Spleen (tissue), 11 donors: Measurements from ENCODE around the gene ANKRD60. TPM values are rescaled to one million over a fixed set of nuclear protein-coding genes. Genes with fewer than 3 reads are reported as not detected.

Source experiments
- DNase-seq: peaks from one replicate; pipeline ENCODE4 v3.0.0-alpha.2; 2020
- H3K27ac ChIP-seq, 8 donors: fragments of 200-600 bp; sonication (generic) in 7 of 8; 1 replicate in 4 of 8; 2 replicates in 4 of 8; pipeline versions ENCODE4 v1.5.0 to v1.8.0; 2016 to 2021; ENCODE audit warnings: inconsistent platforms in 4 of 8, mild to moderate bottlenecking in 4 of 8, moderate library complexity in 1 of 8
- H3K27me3 ChIP-seq, 7 donors: fragments of 200-600 bp; sonication (generic) in 6 of 7; replicated peaks in 1 of 7; 1 replicate in 4 of 7; 2 replicates in 3 of 7; pipeline versions ENCODE4 v1.5.0 to v1.8.0; 2016 to 2021; ENCODE audit warnings: inconsistent platforms in 3 of 7, mild to moderate bottlenecking in 1 of 7
- H3K36me3 ChIP-seq, 6 donors: fragments of 200-600 bp; sonication (generic) in 5 of 6; 1 replicate in 4 of 6; 2 replicates in 2 of 6; pipeline versions ENCODE4 v1.5.0 to v1.8.0; 2016 to 2021; ENCODE audit warnings: inconsistent platforms in 2 of 6
- H3K4me1 ChIP-seq, 6 donors: fragments of 200-600 bp; sonication (generic) in 5 of 6; 1 replicate in 3 of 6; 2 replicates in 3 of 6; pipeline versions ENCODE4 v1.5.0 to v1.8.0; 2016 to 2021; ENCODE audit warnings: inconsistent platforms in 3 of 6
- H3K4me3 ChIP-seq, 8 donors: fragments of 200-600 bp; sonication (generic) in 7 of 8; 1 replicate in 4 of 8; 2 replicates in 4 of 8; pipeline versions ENCODE4 v1.5.0 to v1.8.0; 2016 to 2021; ENCODE audit warnings: inconsistent platforms in 4 of 8, mild to moderate bottlenecking in 4 of 8, moderate library complexity in 2 of 8
- H3K9me3 ChIP-seq, 8 donors: fragments of 200-600 bp; sonication (generic) in 7 of 8; 1 replicate in 4 of 8; 2 replicates in 4 of 8; pipeline versions ENCODE4 v1.5.0 to v1.8.0; 2016 to 2021; ENCODE audit warnings: inconsistent platforms in 4 of 8
- POLR2A ChIP-seq, 3 donors: fragments of 450-650 bp; IDR thresholded peaks; one replicate each; pipeline ENCODE4 v1.5.1; 2017; ENCODE audit warnings: antibody characterized with exemption in 3 of 3, mild to moderate bottlenecking in 1 of 3
- POLR2AphosphoS5 ChIP-seq, 3 donors: sonication (generic); formaldehyde crosslinking; IDR thresholded peaks; one replicate each; pipeline ENCODE4 v1.5.1; 2017; ENCODE audit warnings: antibody characterized with exemption in 3 of 3
- WGBS, 5 donors: extraction: QIAGEN DNeasy Blood & Tissue Kit in 3 of 5; methylation state at CpG; one replicate each; pipeline versions ENCODE4 v1.1.5 to v1.1.7; 2013 to 2018; 5-methylcytosine and 5-hydroxymethylcytosine counted together
- intact Hi-C: fragments of 100-400 bp; cut with DNase I; formaldehyde crosslinking; loops from one replicate; pipeline ENCODE4 v1.15.0; 2023; ENCODE audit warnings: low total_unique reads
- polyA plus RNA-seq, 3 donors: library from polyadenylated mRNA; stranded (reverse); fragments of 200-250 nt; gene quantifications; one replicate each; pipeline ENCODE4 v1.2.1, GENCODE V29; 2013
- total RNA-seq, 7 donors: library from RNA; depleted of rRNA in 3 of 7; stranded (reverse); fragments of >200 nt in 3 of 7; fragmentation: NEBNext Ultra II Directional in 4 of 7; extraction: Animal tissue kit (Norgen Biotek cat#: 25700) in 4 of 7; gene quantifications; one replicate each; pipeline versions ENCODE4 v1.1.0 to v1.2.1, GENCODE V29; 2016 to 2021
- TF ChIP-seq, protein P1 (sequence below), 11 experiments: fragments of 200-600 bp in 7 of 11; fragments of 450-650 bp in 4 of 11; sonication (generic) in 4 of 11; IDR thresholded peaks in 8 of 11; conservative IDR thresholded peaks in 3 of 11; 1 replicate in 7 of 11; 2 replicates in 4 of 11; pipeline versions ENCODE4 v1.4.0 to v1.8.0; 2016 to 2021; ENCODE audit warnings: antibody characterized with exemption in 11 of 11, inconsistent platforms in 4 of 11, mild to moderate bottlenecking in 1 of 11
- donor health status: healthy with polysubstance abuse.
- donor health status: DM: no; HTN: no; CAD: no; lungs with moderate emphysema.
- donor health status: DM: no; HTN: no; CAD: no.
- donor health status: Bipolar disorder and iron deficiency.
- donor health status: healthy.
- donor health status: DM: no; HTN: no; CAD: no.
- donor health status: DM: yes; HTN: yes; CAD: no.

ANKRD60 gene
- total and polyA plus RNA-seq, 10 donors: not detected

DNA sequence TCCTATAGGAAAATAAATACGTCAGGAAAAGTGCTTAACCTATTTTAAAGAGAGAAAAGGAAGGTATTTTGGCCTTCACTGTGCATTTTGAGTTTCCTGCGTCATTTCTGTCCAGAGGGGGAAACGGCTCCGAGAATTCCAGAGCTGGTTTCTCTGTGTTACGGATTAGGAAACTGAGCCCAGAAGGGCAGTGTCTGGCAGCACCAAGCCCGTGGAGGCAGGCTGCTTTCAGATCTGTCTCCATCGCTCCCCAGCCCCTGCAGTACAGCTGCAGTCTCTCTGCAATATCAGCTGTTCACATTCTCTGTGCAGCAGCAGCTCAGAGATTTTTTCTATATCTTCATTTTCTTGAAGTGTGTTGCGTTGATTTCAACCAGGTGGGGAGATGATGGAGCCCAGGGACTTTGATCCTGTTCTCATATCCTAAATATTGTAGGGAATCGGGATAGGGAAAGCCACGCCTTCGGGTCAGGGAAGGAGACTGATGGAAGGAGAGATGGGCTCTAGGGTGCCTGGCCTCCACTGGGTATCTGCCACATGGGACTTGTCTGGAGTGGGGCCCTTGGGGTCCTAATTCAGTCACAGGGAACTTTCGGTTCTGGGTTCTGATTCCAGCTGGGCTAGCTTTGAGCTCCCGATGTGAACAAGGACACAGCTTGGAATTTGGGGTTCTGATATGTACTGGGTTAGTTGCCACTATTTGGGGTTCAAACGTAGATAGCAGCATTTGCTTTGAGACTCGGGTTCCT lies 2.8 kb downstream of the ANKRD60 start:
- 67 to 78% (median 71%) methylated on average over 15 of the region's 15 CpGs for WGBS, 5 donors
- Histone ChIP-seq H3K27ac (no peak overlapping the region), H3K4me3 (no peak overlapping the region), H3K9me3 (no peaks in the 10 kb centered on the region), H3K27me3 (peaks cover 0 to 85% (median 41%) of the 10 kb centered on the region in 7 donors), H3K36me3 (no peaks in the 10 kb centered on the region), H3K4me1 (peaks cover 0 to 14% (median 5%) of the 10 kb centered on the region in 6 donors)
- DNase-seq: no peak
- intact Hi-C loops: no loop called here
- TF ChIP-seq, protein P1, sequence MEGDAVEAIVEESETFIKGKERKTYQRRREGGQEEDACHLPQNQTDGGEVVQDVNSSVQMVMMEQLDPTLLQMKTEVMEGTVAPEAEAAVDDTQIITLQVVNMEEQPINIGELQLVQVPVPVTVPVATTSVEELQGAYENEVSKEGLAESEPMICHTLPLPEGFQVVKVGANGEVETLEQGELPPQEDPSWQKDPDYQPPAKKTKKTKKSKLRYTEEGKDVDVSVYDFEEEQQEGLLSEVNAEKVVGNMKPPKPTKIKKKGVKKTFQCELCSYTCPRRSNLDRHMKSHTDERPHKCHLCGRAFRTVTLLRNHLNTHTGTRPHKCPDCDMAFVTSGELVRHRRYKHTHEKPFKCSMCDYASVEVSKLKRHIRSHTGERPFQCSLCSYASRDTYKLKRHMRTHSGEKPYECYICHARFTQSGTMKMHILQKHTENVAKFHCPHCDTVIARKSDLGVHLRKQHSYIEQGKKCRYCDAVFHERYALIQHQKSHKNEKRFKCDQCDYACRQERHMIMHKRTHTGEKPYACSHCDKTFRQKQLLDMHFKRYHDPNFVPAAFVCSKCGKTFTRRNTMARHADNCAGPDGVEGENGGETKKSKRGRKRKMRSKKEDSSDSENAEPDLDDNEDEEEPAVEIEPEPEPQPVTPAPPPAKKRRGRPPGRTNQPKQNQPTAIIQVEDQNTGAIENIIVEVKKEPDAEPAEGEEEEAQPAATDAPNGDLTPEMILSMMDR (IDR thresholded peaks at IDR 0.05 in 8 of 11, conservative IDR thresholded peaks at IDR 0.05 in 3 of 11): no peak
- no peak for TF ChIP-seq POLR2A (IDR thresholded peaks at IDR 0.05)
- TF ChIP-seq POLR2AphosphoS5 (IDR thresholded peaks at IDR 0.05): no peak

DNA sequence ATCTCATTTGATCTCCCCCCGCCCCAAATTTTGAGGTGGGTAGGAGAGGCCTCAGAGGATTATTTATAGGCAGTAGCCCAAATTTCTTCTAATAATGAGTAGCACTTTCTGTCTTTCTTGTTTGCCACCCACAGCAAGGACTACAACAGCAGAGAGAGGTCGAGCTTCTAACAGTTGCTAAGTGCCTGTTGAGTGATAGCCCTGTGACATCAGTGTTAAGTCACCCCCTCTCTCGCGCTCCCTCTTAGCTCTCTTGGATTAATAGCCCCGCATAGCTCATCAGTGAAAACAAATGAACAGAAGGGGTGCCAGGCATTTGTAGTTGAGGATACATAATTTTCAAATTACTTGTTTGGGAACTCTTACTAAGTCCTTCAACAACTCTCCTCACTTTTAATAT lies 3.5 kb downstream of the ANKRD60 start:
- WGBS, 5 donors: 56 to 64% (median 60%) methylated on average over 5 of the region's 5 CpGs
- TF ChIP-seq POLR2AphosphoS5 (IDR thresholded peaks at IDR 0.05) (no peak), POLR2A (IDR thresholded peaks at IDR 0.05) (no peak)
- TF ChIP-seq, protein P1 (IDR thresholded peaks at IDR 0.05 in 8 of 11, conservative IDR thresholded peaks at IDR 0.05 in 3 of 11): no peak
- no peak overlapping the region for H3K27ac ChIP-seq
- DNase-seq: no peak
- H3K27me3 ChIP-seq: peaks cover 0 to 91% (median 38%) of the 10 kb centered on the region in 7 donors
- H3K4me3 ChIP-seq: no peak overlapping the region
- intact Hi-C loops: no loop called here
- no peaks in the 10 kb centered on the region for H3K36me3 ChIP-seq
- peaks cover 0 to 1% (median 0%) of the 10 kb centered on the region in 8 donors for H3K9me3 ChIP-seq
- H3K4me1 ChIP-seq: peaks cover 0 to 14% (median 5%) of the 10 kb centered on the region in 6 donors

DNA sequence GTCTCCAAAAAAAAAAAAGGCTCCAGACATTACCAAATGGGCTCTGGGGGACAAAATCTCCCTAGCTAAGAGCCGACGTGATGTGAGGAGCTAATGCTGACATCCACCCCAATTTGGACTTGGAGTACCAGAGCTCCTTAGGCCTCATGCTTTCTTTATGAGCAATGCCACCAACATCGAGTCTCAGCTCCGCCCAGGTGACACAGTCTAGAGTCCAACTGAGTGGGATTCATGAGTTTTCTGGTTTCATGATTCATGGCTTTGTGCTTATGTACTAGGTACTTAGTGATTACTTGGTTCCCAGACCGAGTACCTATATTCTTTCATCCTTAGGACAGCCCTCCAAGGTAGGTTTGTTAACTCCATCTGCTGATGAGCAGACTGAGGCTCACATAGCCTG lies 4.4 kb downstream of the ANKRD60 start:
- Histone ChIP-seq H3K4me3 (no peak overlapping the region), H3K9me3 (peaks cover 0 to 10% (median 5%) of the 10 kb centered on the region in 8 donors), H3K27ac (no peak overlapping the region), H3K36me3 (no peaks in the 10 kb centered on the region), H3K27me3 (peaks cover 0 to 89% (median 29%) of the 10 kb centered on the region in 7 donors), H3K4me1 (peaks cover 0 to 11% (median 4%) of the 10 kb centered on the region in 6 donors)
- intact Hi-C loops: no loop called here
- TF ChIP-seq POLR2A (IDR thresholded peaks at IDR 0.05): no peak
- TF ChIP-seq, protein P1 (IDR thresholded peaks at IDR 0.05 in 8 of 11, conservative IDR thresholded peaks at IDR 0.05 in 3 of 11): no peak
- no peak for TF ChIP-seq POLR2AphosphoS5 (IDR thresholded peaks at IDR 0.05)
- no peak for DNase-seq
- 81 to 89% (median 82%) methylated on average over 5 of the region's 5 CpGs for WGBS, 5 donors

DNA sequence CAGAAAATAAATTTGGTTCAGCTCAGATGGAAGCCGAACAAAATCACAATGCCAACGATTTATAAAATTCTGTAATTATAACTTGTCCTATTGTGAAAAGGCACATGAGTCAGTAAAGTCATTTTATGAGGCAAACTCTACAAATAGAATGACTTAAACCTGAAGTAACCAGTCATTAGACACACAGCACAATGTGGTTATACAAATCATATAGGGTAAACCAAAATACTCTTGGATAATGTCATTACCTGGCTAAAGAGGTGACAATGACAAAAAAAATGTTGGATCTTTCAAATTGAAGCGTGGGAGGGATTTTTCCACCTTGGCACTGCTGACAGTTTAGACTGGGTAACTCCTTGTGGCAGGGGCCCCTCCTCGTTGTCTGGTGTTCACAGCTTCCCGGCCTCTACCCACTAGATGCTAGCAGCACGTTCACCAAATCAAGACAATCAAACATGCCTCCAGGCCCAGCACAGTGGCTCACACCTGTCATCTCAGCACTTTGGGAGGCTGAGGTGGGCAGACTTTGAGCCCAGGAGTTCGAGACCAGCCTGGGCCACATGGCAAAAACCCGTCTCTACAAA lies 5.0 kb downstream of the ANKRD60 start:
- Histone ChIP-seq H3K36me3 (no peaks in the 10 kb centered on the region), H3K27me3 (peaks cover 0 to 88% (median 23%) of the 10 kb centered on the region in 7 donors), H3K9me3 (peaks cover 0 to 17% (median 12%) of the 10 kb centered on the region in 8 donors), H3K27ac (no peak overlapping the region), H3K4me3 (no peak overlapping the region), H3K4me1 (peaks cover 0 to 4% (median 0%) of the 10 kb centered on the region in 6 donors)
- intact Hi-C loops: no loop called here
- 76 to 88% (median 81%) methylated on average over 6 to 8 of the region's 8 CpGs for WGBS, 5 donors
- TF ChIP-seq, protein P1 (IDR thresholded peaks at IDR 0.05 in 8 of 11, conservative IDR thresholded peaks at IDR 0.05 in 3 of 11): no peak
- TF ChIP-seq POLR2AphosphoS5 (IDR thresholded peaks at IDR 0.05): no peak
- TF ChIP-seq POLR2A (IDR thresholded peaks at IDR 0.05): no peak
- no peak for DNase-seq
